Ecto neural progenitor cell (in vitro differentiated cells): ENCODE data around the gene CACNA1H.
"Not testable (repeated sequence)": the region's sequence is repeated elsewhere in the genome, so short reads cannot be mapped to it uniquely, and the experiment has no call there.

Experiments
- DNase-seq: peaks from one replicate; pipeline ENCODE4 v3.0.0-alpha.2; 2018; ENCODE audit warnings: low spot score

CACNA1H gene

GRCh38 chr16:1247903-1248537 is 95.1 kb downstream of the CACNA1H start:
- DNase-seq: not testable (repeated sequence)

GRCh38 chr16:1249031-1249755 is 96.3 kb downstream of the CACNA1H start:
- not testable (repeated sequence) for DNase-seq

GRCh38 chr16:1253701-1254364 is 100.9 kb downstream of the CACNA1H start:
- not testable (repeated sequence) for DNase-seq

GRCh38 chr16:1254821-1255220 is 101.9 kb downstream of the CACNA1H start:
- not testable (repeated sequence) for DNase-seq

GRCh38 chr16:1255276-1256122 is 102.6 kb downstream of the CACNA1H start, which contains the start of gene TPSD1:
TSS of gene TPSD1 (plus strand) at chr16:1256069. CDS start at chr16:1256281, 212 bp downstream.
- not testable (repeated sequence) for DNase-seq

- DNase-seq: not testable (repeated sequence)
Observed at GRCh38 chr16:1256296-1256873, 103.5 kb downstream of the CACNA1H start.

GRCh38 chr16:1256874-1257322 is 104.0 kb downstream of the CACNA1H start:
- no peak for DNase-seq

GRCh38 chr16:1257561-1258224 is 104.8 kb downstream of the CACNA1H start:
- no peak for DNase-seq

GRCh38 chr16:1258225-1258600 is 105.3 kb downstream of the CACNA1H start:
- no peak for DNase-seq

- DNase-seq: no peak
Observed at GRCh38 chr16:1258906-1259759, 106.2 kb downstream of the CACNA1H start.

GRCh38 chr16:1259760-1260068 is 106.8 kb downstream of the CACNA1H start:
- no peak for DNase-seq

GRCh38 chr16:1260101-1260680 is 107.3 kb downstream of the CACNA1H start:
- no peak for DNase-seq

GRCh38 chr16:1261131-1261892 is 108.4 kb downstream of the CACNA1H start:
- DNase-seq: no peak

GRCh38 chr16:1262210-1262845 is 109.4 kb downstream of the CACNA1H start:
- DNase-seq: no peak

- DNase-seq: no peak
Observed at GRCh38 chr16:1262846-1263221, 109.9 kb downstream of the CACNA1H start.

- no peak for DNase-seq
Observed at GRCh38 chr16:1263591-1264344, 110.9 kb downstream of the CACNA1H start.

- no peak for DNase-seq
Observed at GRCh38 chr16:1264345-1265089, 111.6 kb downstream of the CACNA1H start.
